ENCODE data around the gene ST8SIA1. TPM values are rescaled to one million over a fixed set of nuclear protein-coding genes. Genes with fewer than 3 reads are reported as not detected.

ST8SIA1 gene
- total RNA-seq, 3 donors from 2014 or later, result 3.2 to 23.8 (median 3.2) TPM

- TF ChIP-seq CTCF (IDR thresholded peaks at IDR 0.05), result no peak
- DNase-seq (peak; percentile 59 to 82 (median 61)), ATAC-seq (peak; percentile 85)
- Histone ChIP-seq H3K36me3 (ENCODE audit: low read depth) (no peaks in the 10 kb centered on the region), H3K4me3 (no peak overlapping the region), H3K4me1 (ENCODE audit: low read depth) (no peaks in the 10 kb centered on the region), H3K9me3 (no peaks in the 10 kb centered on the region)
- intact Hi-C loops (cut with DNase I, micrococcal nuclease), result no loop called here
Measured at GRCh38 chr12:22275843-22276242, 58.7 kb downstream of the ST8SIA1 start.

- ATAC-seq, result no peak
- intact Hi-C loops (cut with DNase I, micrococcal nuclease), result no loop called here
Measured at GRCh38 chr12:22272335-22273151, 62.0 kb downstream of the ST8SIA1 start.

GRCh38 chr12:22271023-22271422 is 63.5 kb downstream of the ST8SIA1 start:
- ATAC-seq (no peak), DNase-seq (no peak)
- no peaks in the 10 kb centered on the region for H3K4me1 ChIP-seq (ENCODE audit: low read depth)
- no peak for TF ChIP-seq CTCF (IDR thresholded peaks at IDR 0.05)
- no peak overlapping the region for H3K4me3 ChIP-seq
- intact Hi-C loops (cut with DNase I, micrococcal nuclease), result no loop called here
- H3K36me3 ChIP-seq (ENCODE audit: low read depth), result no peaks in the 10 kb centered on the region
- no peaks in the 10 kb centered on the region for H3K9me3 ChIP-seq

More at GRCh38 chr12:22272335-22273151, 62.0 kb downstream of the ST8SIA1 start:
- Histone ChIP-seq H3K9me3 (no peaks in the 10 kb centered on the region), H3K4me3 (no peak overlapping the region), H3K36me3 (ENCODE audit: low read depth) (no peaks in the 10 kb centered on the region), H3K4me1 (ENCODE audit: low read depth) (no peaks in the 10 kb centered on the region)
- TF ChIP-seq CTCF (IDR thresholded peaks at IDR 0.05), result no peak
- DNase-seq, result no peak

GRCh38 chr12:22268973-22269372 is 65.5 kb downstream of the ST8SIA1 start:
- TF ChIP-seq CTCF (IDR thresholded peaks at IDR 0.05), result no peak
- Histone ChIP-seq H3K36me3 (ENCODE audit: low read depth) (no peaks in the 10 kb centered on the region), H3K4me1 (ENCODE audit: low read depth) (no peaks in the 10 kb centered on the region), H3K4me3 (no peak overlapping the region), H3K9me3 (no peaks in the 10 kb centered on the region)
- DNase-seq (no peak), ATAC-seq (no peak)
- intact Hi-C loops (cut with DNase I, micrococcal nuclease), result no loop called here

GRCh38 chr12:22268406-22268805 is 66.1 kb downstream of the ST8SIA1 start:
- Histone ChIP-seq H3K36me3 (ENCODE audit: low read depth) (no peaks in the 10 kb centered on the region), H3K4me3 (no peak overlapping the region), H3K9me3 (no peaks in the 10 kb centered on the region), H3K4me1 (ENCODE audit: low read depth) (no peaks in the 10 kb centered on the region)
- DNase-seq (no peak), ATAC-seq (no peak)
- TF ChIP-seq CTCF (IDR thresholded peaks at IDR 0.05), result no peak
- intact Hi-C loops (cut with DNase I, micrococcal nuclease), result no loop called here
